Breast epithelium (tissue), 3 donors: ENCODE data around the gene DELE1.

Source experiments
- CTCF ChIP-seq, 3 donors: fragments of 450-650 bp; IDR thresholded peaks; one replicate each; pipeline ENCODE4 v1.5.1; 2016 to 2017; ENCODE audit warnings: antibody characterized with exemption in 3 of 3, mild to moderate bottlenecking in 3 of 3, moderate library complexity in 3 of 3
- POLR2A ChIP-seq: fragments of 450-650 bp; IDR thresholded peaks from one replicate; pipeline ENCODE4 v1.6.1; 2016; ENCODE audit warnings: antibody characterized with exemption, mild to moderate bottlenecking, moderate library complexity

DNA sequence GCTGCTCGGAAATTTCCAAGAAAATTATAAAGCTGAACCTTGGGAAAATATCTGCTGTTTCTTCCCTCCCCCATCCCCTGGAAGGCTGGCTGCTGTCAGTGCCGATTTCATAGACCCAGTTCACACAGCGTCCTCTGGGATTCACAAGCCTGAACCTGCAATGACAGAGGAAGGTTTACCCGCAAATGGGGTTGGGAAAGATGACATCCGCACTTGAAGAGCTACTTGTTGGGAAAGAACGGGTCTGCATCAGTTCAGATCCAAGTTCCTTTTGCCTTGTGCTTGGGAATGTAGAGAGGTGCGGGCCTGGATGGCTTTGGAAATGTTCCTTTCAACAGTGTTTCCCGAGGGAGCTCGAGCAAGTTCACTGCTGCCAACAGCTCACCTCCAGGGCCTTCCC is 20.4 kb downstream of the DELE1 start:
- no peak for TF ChIP-seq CTCF (IDR thresholded peaks at IDR 0.05)
- TF ChIP-seq POLR2A, result no peak
